Airway epithelial cell (primary cell): Measurements from ENCODE around the gene ASTE1. TPM values are rescaled to one million over a fixed set of nuclear protein-coding genes. Genes with fewer than 3 reads are reported as not detected.

Source experiments
- total RNA-seq: library from RNA; depleted of rRNA; stranded (reverse); fragments of >200 nt; gene quantifications from 2 replicates; pipeline ENCODE4 v1.2.3, GENCODE V29; 2015

The ASTE1 gene, protein sequence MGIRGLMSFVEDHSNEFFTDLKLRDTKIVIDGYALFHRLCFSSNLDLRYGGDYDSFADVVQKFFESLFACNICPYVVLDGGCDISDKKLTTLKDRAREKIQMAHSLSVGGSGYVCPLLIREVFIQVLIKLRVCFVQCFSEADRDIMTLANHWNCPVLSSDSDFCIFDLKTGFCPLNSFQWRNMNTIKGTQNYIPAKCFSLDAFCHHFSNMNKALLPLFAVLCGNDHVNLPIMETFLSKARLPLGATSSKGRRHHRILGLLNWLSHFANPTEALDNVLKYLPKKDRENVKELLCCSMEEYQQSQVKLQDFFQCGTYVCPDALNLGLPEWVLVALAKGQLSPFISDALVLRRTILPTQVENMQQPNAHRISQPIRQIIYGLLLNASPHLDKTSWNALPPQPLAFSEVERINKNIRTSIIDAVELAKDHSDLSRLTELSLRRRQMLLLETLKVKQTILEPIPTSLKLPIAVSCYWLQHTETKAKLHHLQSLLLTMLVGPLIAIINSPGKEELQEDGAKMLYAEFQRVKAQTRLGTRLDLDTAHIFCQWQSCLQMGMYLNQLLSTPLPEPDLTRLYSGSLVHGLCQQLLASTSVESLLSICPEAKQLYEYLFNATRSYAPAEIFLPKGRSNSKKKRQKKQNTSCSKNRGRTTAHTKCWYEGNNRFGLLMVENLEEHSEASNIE
- total RNA-seq, result 2.5 and 3.7 TPM in 2 replicates

DNA sequence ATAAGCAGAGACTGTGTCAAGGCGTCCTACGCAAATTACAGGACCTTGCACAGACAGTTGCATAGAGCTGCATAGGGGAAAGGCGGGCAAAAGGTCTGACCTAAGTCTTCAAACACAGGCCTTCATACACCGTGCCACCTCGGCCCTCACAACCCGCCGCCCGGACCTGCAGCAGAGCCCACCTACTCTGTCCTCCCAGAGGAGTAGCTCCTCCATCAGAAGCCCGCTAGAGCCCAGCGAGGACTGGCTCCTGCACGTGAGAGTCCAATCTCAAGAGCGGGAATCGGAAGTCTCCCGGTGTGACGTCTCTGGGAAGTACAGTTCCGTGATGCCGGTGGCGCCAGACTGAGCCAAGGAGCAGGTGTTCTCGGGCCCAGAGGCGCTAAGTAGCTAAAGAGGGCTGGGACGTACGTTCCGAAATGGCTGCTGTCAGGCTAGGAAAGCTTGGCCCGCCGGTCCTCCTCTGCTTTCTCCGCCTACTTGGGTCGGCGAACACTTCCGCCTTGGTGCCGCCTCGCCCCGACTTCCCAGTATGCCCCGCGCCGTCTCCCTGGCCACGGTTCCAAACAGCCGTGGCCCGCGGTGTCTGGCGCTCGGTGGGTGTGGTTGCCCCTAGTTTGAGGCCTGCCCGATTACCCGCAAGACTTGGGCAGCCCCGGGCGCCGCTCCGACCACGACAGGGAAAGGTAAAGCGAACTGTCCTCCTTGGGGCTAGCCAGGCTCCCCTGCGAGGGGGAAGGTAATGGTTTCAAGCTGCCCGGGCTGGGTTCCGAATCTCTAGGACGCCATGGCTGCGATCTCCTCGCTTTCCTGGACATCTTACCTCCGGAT lies at the start of gene ASTE1, which contains the start of gene NEK11:
Gene ASTE1, minus strand, starts transcription at position 505 of the 831 bp plus-strand sequence. CDS start 1,519 bp downstream, outside the sequence.
Gene NEK11, plus strand, starts transcription at position 557 of the 831 bp plus-strand sequence. CDS start 2,832 bp downstream, outside the sequence.

Other genes starting within 250 kb of the ASTE1 start
- 50.4 and 57.4 TPM in 2 replicates for gene ATP2C1, start 132.7 kb downstream of the ASTE1 start, total RNA-seq
- 2.8 and 3.8 TPM in 2 replicates for gene NEK11, start 52 bp upstream of the ASTE1 start, total RNA-seq